HEK293 (cell line): ENCODE measurements around the gene TSPAN14.

Experiments
- CTCF ChIA-PET: fragments of 350-600 bp; formaldehyde crosslinking; extraction: SDS; loops from one replicate; lab custom pipeline; 2021; ENCODE audit warnings: antibody characterized with exemption; lab: Yijun Ruan, JAX
- POLR2A ChIA-PET: fragments of 300-600 bp; formaldehyde crosslinking; extraction: SDS; loops from one replicate; lab custom pipeline; 2020; ENCODE audit warnings: antibody characterized with exemption, inconsistent platforms; lab: Yijun Ruan, JAX
- H3K27ac ChIP-seq: fragments of 200-500 bp; sonication (Bioruptor generic); 2 replicates; pipeline ENCODE4 v1.5.1; 2014; ENCODE audit warnings: low read depth, low read length, control low read depth, inconsistent platforms; ENCODE audit errors: extremely low read depth
- H3K36me3 ChIP-seq, 2 experiments: fragments of 200-500 bp in 1 of 2; sonication (Bioruptor generic) in 1 of 2; 1 replicate in 1 of 2; 2 replicates in 1 of 2; pipeline ENCODE4 v1.5.1; 2014 to 2017; ENCODE audit warnings: inconsistent platforms in 2 of 2, low read length in 2 of 2; ENCODE audit not compliant: control insufficient read depth in 2 of 2, insufficient read depth in 1 of 2
- H3K4me1 ChIP-seq: fragments of 200-500 bp; sonication (Bioruptor generic); 2 replicates; pipeline ENCODE4 v1.5.1; 2014; ENCODE audit warnings: mild to moderate bottlenecking, low read length, inconsistent platforms; ENCODE audit not compliant: control insufficient read depth, insufficient read depth
- H3K4me3 ChIP-seq: 2 replicates; pipeline ENCODE4 v1.5.1; 2011; ENCODE audit warnings: low read depth, mild to moderate bottlenecking, control low read depth, low read length, moderate library complexity
- H3K9me3 ChIP-seq: fragments of 200-500 bp; sonication (Bioruptor generic); 2 replicates; pipeline ENCODE4 v1.5.1; 2014; ENCODE audit warnings: low read depth, low read length, inconsistent platforms; ENCODE audit not compliant: control insufficient read depth, insufficient read depth
- BCL11B ChIP-seq: fragments of 450-650 bp; formaldehyde crosslinking; IDR thresholded peaks from 2 replicates; pipeline ENCODE4 v1.5.1; 2016; ENCODE audit warnings: low read depth, missing biosample characterization, missing genetic modification characterization
- GLI2 ChIP-seq: fragments of 450-650 bp; formaldehyde crosslinking; IDR thresholded peaks from 2 replicates; pipeline ENCODE4; 2017; ENCODE audit warnings: missing biosample characterization, missing genetic modification characterization, low read depth, borderline replicate concordance
- GLIS1 ChIP-seq: fragments of 450-650 bp; formaldehyde crosslinking; IDR thresholded peaks from 2 replicates; pipeline ENCODE4 v1.5.1; 2016; ENCODE audit warnings: missing biosample characterization, missing genetic modification characterization
- KLF8 ChIP-seq: fragments of 450-650 bp; formaldehyde crosslinking; IDR thresholded peaks from 2 replicates; pipeline ENCODE4 v1.5.1; 2016; ENCODE audit warnings: missing biosample characterization, missing genetic modification characterization
- ZFP3 ChIP-seq: fragments of 450-650 bp; formaldehyde crosslinking; IDR thresholded peaks from 2 replicates; pipeline ENCODE4 v1.5.1; 2016; ENCODE audit warnings: low read depth, missing biosample characterization, missing genetic modification characterization
- ZIC2 ChIP-seq: fragments of 450-650 bp; formaldehyde crosslinking; IDR thresholded peaks from 2 replicates; pipeline ENCODE4 v1.5.1; 2016; ENCODE audit warnings: missing biosample characterization, missing genetic modification characterization
- ZNF121 ChIP-seq: fragments of 450-650 bp; formaldehyde crosslinking; IDR thresholded peaks from 2 replicates; pipeline ENCODE4 v1.5.1; 2016; ENCODE audit warnings: missing biosample characterization, missing genetic modification characterization
- ZNF140 ChIP-seq: fragments of 450-650 bp; formaldehyde crosslinking; IDR thresholded peaks from 2 replicates; pipeline ENCODE4 v1.5.1; 2016; ENCODE audit warnings: missing biosample characterization, missing genetic modification characterization
- ZNF174 ChIP-seq: fragments of 450-650 bp; formaldehyde crosslinking; IDR thresholded peaks from 2 replicates; pipeline ENCODE4 v1.5.0; 2017; ENCODE audit warnings: missing biosample characterization, mild to moderate bottlenecking, missing genetic modification characterization
- ZNF26 ChIP-seq: fragments of 450-650 bp; formaldehyde crosslinking; IDR thresholded peaks from 2 replicates; pipeline ENCODE4 v1.5.1; 2016; ENCODE audit warnings: missing biosample characterization, missing genetic modification characterization
- ZNF280C ChIP-seq: fragments of 450-650 bp; formaldehyde crosslinking; IDR thresholded peaks from 2 replicates; pipeline ENCODE4 v1.5.1; 2016; ENCODE audit warnings: missing biosample characterization, missing genetic modification characterization
- ZNF292 ChIP-seq: fragments of 450-650 bp; formaldehyde crosslinking; IDR thresholded peaks from 2 replicates; pipeline ENCODE4 v1.5.1; 2016; ENCODE audit warnings: low read depth, missing biosample characterization, missing genetic modification characterization, borderline replicate concordance
- ZNF324 ChIP-seq: fragments of 450-650 bp; formaldehyde crosslinking; IDR thresholded peaks from 2 replicates; pipeline ENCODE4 v1.5.1; 2016; ENCODE audit warnings: missing biosample characterization, missing genetic modification characterization
- ZNF391 ChIP-seq: fragments of 450-650 bp; formaldehyde crosslinking; IDR thresholded peaks from 2 replicates; pipeline ENCODE4 v1.5.1; 2016; ENCODE audit warnings: low read depth, missing biosample characterization, missing genetic modification characterization, borderline replicate concordance
- ZNF514 ChIP-seq: fragments of 450-650 bp; formaldehyde crosslinking; IDR thresholded peaks from 2 replicates; pipeline ENCODE4 v1.5.1; 2016; ENCODE audit warnings: missing biosample characterization, missing genetic modification characterization
- ZNF529 ChIP-seq: fragments of 450-650 bp; formaldehyde crosslinking; IDR thresholded peaks from 2 replicates; pipeline ENCODE4 v1.5.1; 2017; ENCODE audit warnings: missing genetic modification characterization, missing biosample characterization; ENCODE audit not compliant: insufficient replicate concordance
- ZNF600 ChIP-seq: fragments of 450-650 bp; formaldehyde crosslinking; IDR thresholded peaks from 2 replicates; pipeline ENCODE4 v1.5.1; 2016; ENCODE audit warnings: missing biosample characterization, missing genetic modification characterization
- ZNF610 ChIP-seq: fragments of 450-650 bp; formaldehyde crosslinking; IDR thresholded peaks from 2 replicates; pipeline ENCODE4 v1.5.1; 2016; ENCODE audit warnings: missing biosample characterization, missing genetic modification characterization, borderline replicate concordance
- ZNF626 ChIP-seq: fragments of 450-650 bp; sonication (Bioruptor Pico); formaldehyde crosslinking; IDR thresholded peaks from 2 replicates; pipeline ENCODE4 v1.5.1; 2018; ENCODE audit warnings: missing biosample characterization, missing genetic modification characterization, inconsistent platforms
- ZNF660 ChIP-seq: fragments of 450-650 bp; IDR thresholded peaks from 2 replicates; pipeline ENCODE4 v1.5.1; 2018; ENCODE audit warnings: missing biosample characterization, mild to moderate bottlenecking, missing genetic modification characterization
- ZNF701 ChIP-seq: fragments of 450-650 bp; formaldehyde crosslinking; IDR thresholded peaks from 2 replicates; pipeline ENCODE4 v1.5.1; 2016; ENCODE audit warnings: missing biosample characterization, missing genetic modification characterization
- TF ChIP-seq, protein P1 (sequence below): fragments of 450-650 bp; formaldehyde crosslinking; IDR thresholded peaks from 2 replicates; pipeline ENCODE4 v1.5.1; 2016; ENCODE audit warnings: missing biosample characterization, missing genetic modification characterization, borderline replicate concordance
- TF ChIP-seq, protein P2 (sequence below): fragments of 450-650 bp; formaldehyde crosslinking; IDR thresholded peaks from 2 replicates; pipeline ENCODE4 v1.5.1; 2016; ENCODE audit warnings: missing biosample characterization, missing genetic modification characterization

The TSPAN14 gene

GRCh38 chr10:80528901-80529300, 74.8 kb downstream of the TSPAN14 start (continued):
- TF ChIP-seq ZNF610 (no peak), KLF8 (tag by site-specific recombination) (no peak)
- TF ChIP-seq, all 188 proteins: peak for 0

GRCh38 chr10:80529604-80530003, 75.5 kb downstream of the TSPAN14 start:
- Histone ChIP-seq H3K27ac (no peak overlapping the region), H3K9me3 (no peaks in the 10 kb centered on the region), H3K4me1 (no peaks in the 10 kb centered on the region), H3K4me3 (no peak overlapping the region), H3K36me3 (no peaks in the 10 kb centered on the region)
- CTCF ChIA-PET = no interaction called here
- TF ChIP-seq ZNF174 (no peak), ZFP3 (no peak), ZNF391 (tag by site-specific recombination) (no peak), ZNF121 (tag by site-specific recombination) (no peak), ZNF26 (tag by site-specific recombination) (no peak), ZNF514 (tag by site-specific recombination) (no peak), ZNF140 (no peak), ZNF280C (no peak), ZNF701 (tag by site-specific recombination) (no peak), ZNF626 (no peak), KLF8 (tag by site-specific recombination) (no peak), ZNF292 (tag by site-specific recombination) (no peak), BCL11B (tag by site-specific recombination) (no peak), ZNF324 (tag by site-specific recombination) (no peak)
- TF ChIP-seq, protein P1, sequence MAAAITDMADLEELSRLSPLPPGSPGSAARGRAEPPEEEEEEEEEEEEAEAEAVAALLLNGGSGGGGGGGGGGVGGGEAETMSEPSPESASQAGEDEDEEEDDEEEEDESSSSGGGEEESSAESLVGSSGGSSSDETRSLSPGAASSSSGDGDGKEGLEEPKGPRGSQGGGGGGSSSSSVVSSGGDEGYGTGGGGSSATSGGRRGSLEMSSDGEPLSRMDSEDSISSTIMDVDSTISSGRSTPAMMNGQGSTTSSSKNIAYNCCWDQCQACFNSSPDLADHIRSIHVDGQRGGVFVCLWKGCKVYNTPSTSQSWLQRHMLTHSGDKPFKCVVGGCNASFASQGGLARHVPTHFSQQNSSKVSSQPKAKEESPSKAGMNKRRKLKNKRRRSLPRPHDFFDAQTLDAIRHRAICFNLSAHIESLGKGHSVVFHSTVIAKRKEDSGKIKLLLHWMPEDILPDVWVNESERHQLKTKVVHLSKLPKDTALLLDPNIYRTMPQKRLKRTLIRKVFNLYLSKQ (tag by site-specific recombination) = no peak
- POLR2A ChIA-PET = no interaction called here

GRCh38 chr10:80530251-80530650, 76.1 kb downstream of the TSPAN14 start:
- TF ChIP-seq GLI2 (tag by site-specific recombination) = no peak
- peak; percentile 60 for TF ChIP-seq ZIC2 (tag by site-specific recombination)
- TF ChIP-seq, protein P2, sequence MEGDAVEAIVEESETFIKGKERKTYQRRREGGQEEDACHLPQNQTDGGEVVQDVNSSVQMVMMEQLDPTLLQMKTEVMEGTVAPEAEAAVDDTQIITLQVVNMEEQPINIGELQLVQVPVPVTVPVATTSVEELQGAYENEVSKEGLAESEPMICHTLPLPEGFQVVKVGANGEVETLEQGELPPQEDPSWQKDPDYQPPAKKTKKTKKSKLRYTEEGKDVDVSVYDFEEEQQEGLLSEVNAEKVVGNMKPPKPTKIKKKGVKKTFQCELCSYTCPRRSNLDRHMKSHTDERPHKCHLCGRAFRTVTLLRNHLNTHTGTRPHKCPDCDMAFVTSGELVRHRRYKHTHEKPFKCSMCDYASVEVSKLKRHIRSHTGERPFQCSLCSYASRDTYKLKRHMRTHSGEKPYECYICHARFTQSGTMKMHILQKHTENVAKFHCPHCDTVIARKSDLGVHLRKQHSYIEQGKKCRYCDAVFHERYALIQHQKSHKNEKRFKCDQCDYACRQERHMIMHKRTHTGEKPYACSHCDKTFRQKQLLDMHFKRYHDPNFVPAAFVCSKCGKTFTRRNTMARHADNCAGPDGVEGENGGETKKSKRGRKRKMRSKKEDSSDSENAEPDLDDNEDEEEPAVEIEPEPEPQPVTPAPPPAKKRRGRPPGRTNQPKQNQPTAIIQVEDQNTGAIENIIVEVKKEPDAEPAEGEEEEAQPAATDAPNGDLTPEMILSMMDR (tag by site-specific recombination) = 0 out of 2 replicates have a peak, but pooled peaks have one; percentile 17
- no peak for TF ChIP-seq ZNF660
- TF ChIP-seq ZNF600 (tag by site-specific recombination) = no peak
- no peak for TF ChIP-seq ZNF626
- no peak for TF ChIP-seq ZNF529
- TF ChIP-seq GLIS1 (tag by site-specific recombination) = peak; percentile 70
- H3K4me1 ChIP-seq = no peaks in the 10 kb centered on the region
- H3K27ac ChIP-seq = no peak overlapping the region
- POLR2A ChIA-PET = no interaction called here
- CTCF ChIA-PET = no interaction called here
- no peaks in the 10 kb centered on the region for H3K36me3 ChIP-seq
- no peak overlapping the region for H3K4me3 ChIP-seq
- no peaks in the 10 kb centered on the region for H3K9me3 ChIP-seq
